Lower lobe of right lung (tissue), 2 donors: ENCODE results near the gene RBM20. TPM values are rescaled to one million over a fixed set of nuclear protein-coding genes. Genes with fewer than 3 reads are reported as not detected.

Experiments used
- ATAC-seq, 2 donors: fragments of 200-7000 bp; cut with Tn5 transposase; one replicate each; pipeline ENCODE4 v1.9.1; 2020 to 2022; ENCODE audit warnings: mild to moderate bottlenecking in 2 of 2, moderate library complexity in 2 of 2
- DNase-seq: peaks from one replicate; pipeline ENCODE4 v3.0.0-alpha.2; 2020
- H3K27ac ChIP-seq: fragments of 200-600 bp; one replicate; pipeline ENCODE4 v1.8.0; 2022
- H3K27me3 ChIP-seq: fragments of 200-600 bp; one replicate; pipeline ENCODE4 v1.8.0; 2022; ENCODE audit warnings: low read depth
- H3K36me3 ChIP-seq: fragments of 200-600 bp; one replicate; pipeline ENCODE4 v1.8.0; 2022; ENCODE audit warnings: mild to moderate bottlenecking
- H3K4me1 ChIP-seq: fragments of 200-600 bp; one replicate; pipeline ENCODE4 v1.8.0; 2022
- H3K4me3 ChIP-seq: fragments of 200-600 bp; one replicate; pipeline ENCODE4 v1.8.0; 2022; ENCODE audit warnings: mild to moderate bottlenecking
- H3K9me3 ChIP-seq: fragments of 200-600 bp; one replicate; pipeline ENCODE4 v1.8.0; 2022
- intact Hi-C: fragments of 100-400 bp; cut with DNase I; formaldehyde crosslinking; loops from one replicate; pipeline ENCODE4 v1.11.0; 2022
- total RNA-seq: library from RNA; stranded (reverse); fragmentation: NEBNext Ultra II Directional; extraction: Animal tissue kit (Norgen Biotek cat#: 25700); gene quantifications from one replicate; pipeline ENCODE4 v1.2.1, GENCODE V29; 2021
- TF ChIP-seq, protein P1 (sequence below): fragments of 200-600 bp; IDR thresholded peaks from one replicate; pipeline ENCODE4 v1.8.0; 2022; ENCODE audit warnings: antibody characterized with exemption, mild to moderate bottlenecking
- donor health status: DM: no; HTN: yes; CAD: no; lungs with severe emphysema.

The RBM20 gene
- total RNA-seq, 1 donor from 2014 or later, result 1.0 TPM

DNA sequence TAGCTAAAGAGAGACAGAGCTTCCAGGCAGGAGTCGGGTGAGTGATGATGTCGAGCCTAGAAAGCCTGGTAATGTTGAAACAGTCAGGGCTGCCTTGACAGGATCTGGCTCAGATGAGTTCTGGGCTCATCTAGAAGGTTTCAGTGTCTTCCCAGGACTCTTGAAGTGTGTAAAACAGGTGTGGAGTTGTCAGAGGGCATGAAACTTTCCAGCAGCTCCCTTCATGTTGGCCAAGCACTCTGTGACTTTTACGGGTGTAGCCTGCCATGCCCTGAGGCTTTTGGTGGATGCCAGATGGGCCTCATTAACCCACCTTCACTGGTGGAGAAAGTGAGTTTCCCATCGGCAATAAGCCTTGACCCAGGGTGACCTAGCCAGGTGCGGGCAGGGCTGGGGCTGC is 161.2 kb downstream of the RBM20 start:
- H3K4me3 ChIP-seq, result no peak overlapping the region
- peaks cover 24% of the 10 kb centered on the region for H3K4me1 ChIP-seq
- TF ChIP-seq, protein P1, sequence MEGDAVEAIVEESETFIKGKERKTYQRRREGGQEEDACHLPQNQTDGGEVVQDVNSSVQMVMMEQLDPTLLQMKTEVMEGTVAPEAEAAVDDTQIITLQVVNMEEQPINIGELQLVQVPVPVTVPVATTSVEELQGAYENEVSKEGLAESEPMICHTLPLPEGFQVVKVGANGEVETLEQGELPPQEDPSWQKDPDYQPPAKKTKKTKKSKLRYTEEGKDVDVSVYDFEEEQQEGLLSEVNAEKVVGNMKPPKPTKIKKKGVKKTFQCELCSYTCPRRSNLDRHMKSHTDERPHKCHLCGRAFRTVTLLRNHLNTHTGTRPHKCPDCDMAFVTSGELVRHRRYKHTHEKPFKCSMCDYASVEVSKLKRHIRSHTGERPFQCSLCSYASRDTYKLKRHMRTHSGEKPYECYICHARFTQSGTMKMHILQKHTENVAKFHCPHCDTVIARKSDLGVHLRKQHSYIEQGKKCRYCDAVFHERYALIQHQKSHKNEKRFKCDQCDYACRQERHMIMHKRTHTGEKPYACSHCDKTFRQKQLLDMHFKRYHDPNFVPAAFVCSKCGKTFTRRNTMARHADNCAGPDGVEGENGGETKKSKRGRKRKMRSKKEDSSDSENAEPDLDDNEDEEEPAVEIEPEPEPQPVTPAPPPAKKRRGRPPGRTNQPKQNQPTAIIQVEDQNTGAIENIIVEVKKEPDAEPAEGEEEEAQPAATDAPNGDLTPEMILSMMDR, result no peak
- intact Hi-C loops, result loop anchor here (10.0 kb wide), 1 partner anchor 90 kb away; no protein-coding TSS in a partner anchor
- H3K27ac ChIP-seq, result no peak overlapping the region
- H3K36me3 ChIP-seq, result no peaks in the 10 kb centered on the region
- DNase-seq (no peak), ATAC-seq (no peak)
- peaks cover 5% of the 10 kb centered on the region for H3K27me3 ChIP-seq
- no peaks in the 10 kb centered on the region for H3K9me3 ChIP-seq

- TF ChIP-seq, protein P1, result no peak
- Histone ChIP-seq H3K4me3 (no peak overlapping the region), H3K9me3 (no peaks in the 10 kb centered on the region), H3K27ac (no peak overlapping the region), H3K4me1 (peaks cover 24% of the 10 kb centered on the region), H3K27me3 (peaks cover 5% of the 10 kb centered on the region), H3K36me3 (no peaks in the 10 kb centered on the region)
- no peak for DNase-seq
- intact Hi-C loops, result loop anchor here (10.0 kb wide), 1 partner anchor 88 kb away; no protein-coding TSS in a partner anchor
- ATAC-seq, result no peak
These were observed 162.2 kb downstream of the RBM20 start for GRCh38 chr10:110806335-110806734.

DNA sequence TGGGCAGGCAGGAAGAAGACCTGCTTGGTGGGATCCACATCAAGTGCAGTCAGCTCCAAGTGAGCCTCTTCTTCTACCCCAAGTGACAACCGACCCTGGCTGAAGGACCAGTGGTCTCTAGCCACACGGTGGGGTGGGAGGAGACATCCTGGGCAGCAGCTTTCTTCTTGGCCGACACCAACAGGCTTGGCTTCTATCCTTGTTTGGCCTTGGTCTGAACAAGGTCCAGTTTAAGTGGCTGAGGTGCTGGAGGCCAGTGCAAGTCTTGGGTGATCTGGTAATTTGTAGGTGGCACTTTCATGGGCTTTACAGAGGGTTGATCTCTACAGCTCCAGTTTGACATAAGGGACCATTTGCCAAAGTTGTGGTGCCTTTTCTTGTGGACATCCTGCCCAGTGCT is 164.0 kb downstream of the RBM20 start:
- H3K27me3 ChIP-seq, result peaks cover 5% of the 10 kb centered on the region
- intact Hi-C loops, result loop anchor here (10.0 kb wide), 1 partner anchor 87 kb away; no protein-coding TSS in a partner anchor
- TF ChIP-seq, protein P1, result no peak
- H3K27ac ChIP-seq, result no peak overlapping the region
- DNase-seq (no peak), ATAC-seq (no peak)
- H3K4me3 ChIP-seq, result no peak overlapping the region
- no peaks in the 10 kb centered on the region for H3K9me3 ChIP-seq
- H3K36me3 ChIP-seq, result no peaks in the 10 kb centered on the region
- peaks cover 13% of the 10 kb centered on the region for H3K4me1 ChIP-seq

GRCh38 chr10:110808615-110809014 is 164.5 kb downstream of the RBM20 start:
- intact Hi-C loops, result loop anchor here (10.0 kb wide), 1 partner anchor 86 kb away; no protein-coding TSS in a partner anchor
- DNase-seq (no peak), ATAC-seq (no peak)
- Histone ChIP-seq H3K27ac (no peak overlapping the region), H3K4me1 (peaks cover 8% of the 10 kb centered on the region), H3K36me3 (no peaks in the 10 kb centered on the region), H3K4me3 (no peak overlapping the region), H3K9me3 (no peaks in the 10 kb centered on the region), H3K27me3 (peaks cover 5% of the 10 kb centered on the region)
- TF ChIP-seq, protein P1, result no peak

- peaks cover 5% of the 10 kb centered on the region for H3K27me3 ChIP-seq
- TF ChIP-seq, protein P1, result no peak
- no peaks in the 10 kb centered on the region for H3K9me3 ChIP-seq
- ATAC-seq (no peak), DNase-seq (no peak)
- H3K4me1 ChIP-seq, result no peaks in the 10 kb centered on the region
- H3K27ac ChIP-seq, result no peak overlapping the region
- intact Hi-C loops, result no loop called here
- H3K36me3 ChIP-seq, result no peaks in the 10 kb centered on the region
- H3K4me3 ChIP-seq, result no peak overlapping the region
These were observed 166.5 kb downstream of the RBM20 start for GRCh38 chr10:110810625-110811024.
